Heart right ventricle (tissue), 16 donors: ENCODE results near the gene OR5J2. TPM values are rescaled to one million over a fixed set of nuclear protein-coding genes. Genes with fewer than 3 reads are reported as not detected.
"Not testable (repeated sequence)": the region's sequence is repeated elsewhere in the genome, so short reads cannot be mapped to it uniquely, and the experiment has no call there.

Experiments
- ATAC-seq, 8 donors: fragments of 200-7000 bp; cut with Tn5 transposase; one replicate each; pipeline ENCODE4 v1.9.1; 2020; ENCODE audit warnings: mild to moderate bottlenecking in 8 of 8, moderate library complexity in 8 of 8, moderate number of reproducible peaks in 1 of 8
- DNase-seq, 2 donors: peaks; one replicate each; pipeline ENCODE4 v3.0.0-alpha.2; 2020
- H3K27ac ChIP-seq, 10 donors: fragments of 200-600 bp; sonication (generic) in 2 of 10; one replicate each; pipeline versions ENCODE4 v1.5.0 to v1.8.0; 2020 to 2022; ENCODE audit warnings: mild to moderate bottlenecking in 3 of 10
- H3K27me3 ChIP-seq, 7 donors: fragments of 200-600 bp; one replicate each; pipeline ENCODE4 v1.8.0; 2021 to 2022; ENCODE audit warnings: mild to moderate bottlenecking in 2 of 7
- H3K36me3 ChIP-seq, 9 donors: fragments of 200-600 bp; sonication (generic) in 1 of 9; one replicate each; pipeline versions ENCODE4 v1.5.0 to v1.8.0; 2020 to 2022; ENCODE audit warnings: mild to moderate bottlenecking in 2 of 9
- H3K4me1 ChIP-seq, 9 donors: fragments of 200-600 bp; sonication (generic) in 1 of 9; one replicate each; pipeline versions ENCODE4 v1.5.0 to v1.8.0; 2020 to 2022; ENCODE audit warnings: mild to moderate bottlenecking in 4 of 9
- H3K4me3 ChIP-seq, 10 donors: fragments of 200-600 bp; sonication (generic) in 2 of 10; one replicate each; pipeline versions ENCODE4 v1.5.0 to v1.8.0; 2020 to 2022; ENCODE audit warnings: mild to moderate bottlenecking in 7 of 10, moderate library complexity in 2 of 10
- H3K9me3 ChIP-seq, 11 donors: fragments of 200-600 bp in 10 of 11; sonication (generic) in 2 of 11; one replicate each; pipeline versions ENCODE4 v1.5.0 to v1.8.0; 2013 to 2022; ENCODE audit warnings: mild to moderate bottlenecking in 2 of 11, control low read depth in 1 of 11, moderate library complexity in 1 of 11
- CTCF ChIP-seq, 9 donors: fragments of 200-600 bp; sonication (generic) in 2 of 9; IDR thresholded peaks; one replicate each; pipeline versions ENCODE4 v1.5.0 to v1.8.0; 2021 to 2022; ENCODE audit warnings: antibody characterized with exemption in 9 of 9, mild to moderate bottlenecking in 5 of 9, moderate library complexity in 1 of 9
- WGBS, 2 donors: extraction: QIAGEN DNeasy Blood & Tissue Kit; methylation state at CpG; one replicate each; pipeline ENCODE4 v1.1.7; 2013; ENCODE audit warnings: inconsistent platforms in 1 of 2; 5-methylcytosine and 5-hydroxymethylcytosine counted together
- intact Hi-C, 10 donors: fragments of 100-400 bp; cut with DNase I; formaldehyde crosslinking; loops; one replicate each; pipeline versions ENCODE4 v1.11.1 to v1.14.2; 2022
- long read RNA-seq, 3 donors: library from polyadenylated mRNA; unstranded; transcript quantifications; one replicate each; pipeline ENCODE4 v2.0.0, GENCODE V29; 2020 to 2021
- polyA plus RNA-seq, 2 donors: library from polyadenylated mRNA; stranded (reverse); fragments of 200-250 nt; gene quantifications; one replicate each; pipeline ENCODE4 v1.2.3, GENCODE V29; 2013
- total RNA-seq, 10 donors: library from RNA; stranded (reverse); fragmentation: NEBNext Ultra II Directional in 3 of 10; extraction: Animal tissue kit (Norgen Biotek cat#: 25700) in 3 of 10; gene quantifications; one replicate each; pipeline versions ENCODE4 v1.2.1 to v1.2.4, GENCODE V29; 2021 to 2023
- donor health status: Arrhythmogenic right ventricular cardiomyopathy.
- donor health status: ischemic (EF 13 %, LVEDD 7.1; RV severe dilation, severe dysfunction).
- donor health status: healthy with polysubstance abuse.
- donor health status: DM: no; HTN: yes; CAD: no.
- donor health status: DM: no; HTN: no; CAD: no.
- donor health status: ischemic (EF 25% LVEDD 6.9; RV normal size, moderate dysfunction).
- donor health status: ischemic (EF 25% LVEDD 5.7; RV mildly dilated, moderate dysfunction).
- donor health status: healthy.
- donor health status: DM: yes; HTN: yes; CAD: no.
- donor health status: Ischemic cardiomyopathy.
- donor health status: ischemic (EF 35%, LVEDD 5.7; RV mildly dilated, moderate dysfunction).
- donor health status: nonischemic (EF 11% LVEDD 7.7; RV severe dilation, severe dysfunction).
- donor health status: DM: yes; HTN: yes; CAD: no.
- donor health status: PGD.
- donor health status: ischemic (EF 29% LVEDD 5.4; RV normal size, mild dysfunction).
- donor health status: nonischemic (EF 23%, LVEDD 6.1; RV moderate dilation, normal function).

OR5J2 gene
- not detected for total RNA-seq
- polyA plus RNA-seq = not detected
- long read RNA-seq, donor 1 = 0 reads
- long read RNA-seq, donor 2 = 0 reads
- long read RNA-seq, donor 3 = 0 reads

GRCh38 chr11:56176318-56176717 lies at the start of gene OR5J2:
TSS of gene OR5J2 (plus strand) at chr11:56176618. CDS start at chr11:56176618, 0 bp downstream.
- H3K4me3 ChIP-seq = no peak within 1 kb of the TSS
- intact Hi-C loops = no loop called here
- peaks cover 0 to 37% (median 8%) of the 10 kb centered on the region in 11 donors for H3K9me3 ChIP-seq
- H3K4me1 ChIP-seq = no peaks in the 10 kb centered on the region
- no peak within 1 kb of the TSS for H3K27ac ChIP-seq
- no peak for TF ChIP-seq CTCF (IDR thresholded peaks at IDR 0.05)
- 58 to 73% methylated on average over 1 of the region's 1 CpG for WGBS, 2 donors
- no peak for DNase-seq
- no peaks in the 10 kb centered on the region for H3K36me3 ChIP-seq
- ATAC-seq = no peak
- no peaks in the 10 kb centered on the region for H3K27me3 ChIP-seq

GRCh38 chr11:56140151-56140661 lies 36.2 kb upstream of the OR5J2 start, which contains the start of gene OR8J3:
TSS of gene OR8J3 (minus strand) at chr11:56140201. CDS start at chr11:56137718, 2,483 bp downstream.
- TF ChIP-seq CTCF (IDR thresholded peaks at IDR 0.05) = no peak
- H3K4me3 ChIP-seq = no peak within 1 kb of the TSS
- no peaks in the 10 kb centered on the region for H3K27me3 ChIP-seq
- no peak within 1 kb of the TSS for H3K27ac ChIP-seq
- intact Hi-C loops = no loop called here
- DNase-seq = no peak
- no peaks in the 10 kb centered on the region for H3K4me1 ChIP-seq
- H3K9me3 ChIP-seq = peaks cover 0 to 13% (median 0%) of the 10 kb centered on the region in 11 donors
- no peak for ATAC-seq
- H3K36me3 ChIP-seq = no peaks in the 10 kb centered on the region

DNA sequence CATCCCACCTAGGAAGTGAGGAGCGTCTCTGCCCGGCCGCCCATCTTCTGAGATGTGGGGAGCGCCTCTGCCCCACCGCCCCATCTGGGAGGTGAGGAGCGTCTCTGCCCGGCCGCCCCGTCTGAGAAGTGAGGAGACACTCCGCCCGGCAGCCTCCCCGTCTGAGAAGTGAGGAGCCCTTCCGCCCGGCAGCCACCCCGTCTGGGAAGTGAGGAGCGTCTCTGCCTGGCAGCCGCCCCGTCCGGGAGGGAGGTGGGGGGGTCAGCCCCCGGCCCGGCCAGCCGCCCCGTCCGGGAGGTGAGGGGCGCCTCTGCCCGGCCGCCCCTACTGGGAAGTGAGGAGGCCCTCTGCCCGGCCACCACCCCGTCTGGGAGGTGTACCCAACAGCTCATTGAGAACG lies 32.7 kb upstream of the OR5J2 start:
- not testable (repeated sequence) for DNase-seq

DNA sequence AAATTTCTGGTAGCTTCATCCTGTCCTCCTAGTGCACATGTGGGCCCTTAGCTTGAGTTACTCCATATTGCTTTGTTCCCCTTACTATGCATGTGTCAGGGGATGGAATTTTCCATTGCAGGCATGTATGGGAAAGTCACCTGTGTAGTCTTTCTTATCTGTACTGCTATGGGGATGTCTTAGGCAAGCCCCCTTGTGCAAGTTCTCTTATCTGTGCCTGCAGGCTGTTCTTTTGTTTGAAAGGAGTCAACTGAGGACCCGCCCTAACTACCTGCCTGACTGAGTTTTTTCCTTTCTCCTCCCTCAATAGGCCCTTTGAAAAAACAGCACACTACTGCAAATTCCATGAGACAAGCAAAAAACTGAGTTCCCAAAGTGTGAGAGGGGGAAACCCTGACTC lies 25.0 kb upstream of the OR5J2 start:
- DNase-seq (no peak), ATAC-seq (no peak)
- no peak for TF ChIP-seq CTCF (IDR thresholded peaks at IDR 0.05)
- H3K9me3 ChIP-seq = peaks cover 0 to 83% (median 6%) of the 10 kb centered on the region in 11 donors
- intact Hi-C loops = no loop called here
- H3K4me1 ChIP-seq = no peaks in the 10 kb centered on the region
- WGBS, 2 donors = 59 to 60% methylated on average over 1 of the region's 1 CpG
- no peaks in the 10 kb centered on the region for H3K36me3 ChIP-seq
- H3K27ac ChIP-seq = no peak overlapping the region
- no peaks in the 10 kb centered on the region for H3K27me3 ChIP-seq
- no peak overlapping the region for H3K4me3 ChIP-seq

More for the DNA sequence above, 32.7 kb upstream of the OR5J2 start:
- ATAC-seq, H3K27ac ChIP-seq, H3K27me3 ChIP-seq, H3K4me3 ChIP-seq, H3K36me3 ChIP-seq, H3K4me1 ChIP-seq, intact Hi-C loops: not testable (repeated sequence)
- H3K9me3 ChIP-seq = peaks cover 0 to 31% (median 0%) of the 10 kb centered on the region in 11 donors
- WGBS, 2 donors = 92 to 94% methylated on average over 18 to 27 of the region's 30 CpGs

DNA sequence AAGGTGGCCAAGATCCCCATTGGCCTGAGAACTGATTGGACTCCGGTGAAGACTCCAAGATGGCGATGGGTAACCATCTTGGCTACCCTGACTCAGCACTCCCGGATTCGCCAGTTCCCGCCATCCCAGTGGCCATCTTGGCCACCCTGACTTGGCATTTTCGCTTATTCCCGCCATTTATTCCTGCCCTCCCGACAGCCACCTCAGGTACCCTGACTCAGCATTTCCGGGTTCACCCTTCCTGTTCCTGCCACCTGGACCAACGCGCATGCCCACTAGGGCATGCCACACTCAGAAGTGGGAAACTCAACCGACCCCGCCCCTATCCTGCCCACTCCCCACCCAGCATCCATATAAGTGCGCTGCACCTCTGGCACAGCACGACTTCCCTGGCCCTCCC lies 24.1 kb upstream of the OR5J2 start:
- ATAC-seq = no peak
- intact Hi-C loops = no loop called here

More for the DNA sequence above, 24.1 kb upstream of the OR5J2 start:
- 91 to 94% methylated on average over 15 of the region's 15 CpGs for WGBS, 2 donors
- Histone ChIP-seq H3K4me3 (no peak overlapping the region), H3K9me3 (peaks cover 0 to 83% (median 7%) of the 10 kb centered on the region in 11 donors), H3K27me3 (no peaks in the 10 kb centered on the region), H3K4me1 (no peaks in the 10 kb centered on the region), H3K36me3 (no peaks in the 10 kb centered on the region), H3K27ac (no peak overlapping the region)
- no peak for DNase-seq
- TF ChIP-seq CTCF (IDR thresholded peaks at IDR 0.05) = no peak
